ENCODE measurements around the gene CORO2B. TPM values are rescaled to one million over a fixed set of nuclear protein-coding genes. Genes with fewer than 3 reads are reported as not detected.

The CORO2B gene
- total and polyA plus RNA-seq, 2 of the 13 experiments (the other 11 are each of a cell fraction or from before 2014, with no cell fraction given): 0.35 to 0.63 TPM

- no peak for TF ChIP-seq ZBTB40 (IDR thresholded peaks at IDR 0.05)
- no peak for TF ChIP-seq ZBTB40 (CRISPR knock-in tag; IDR thresholded peaks at IDR 0.05)
These were observed 63.7 kb downstream of the CORO2B start (continued) for GRCh38 chr15:68642491-68642845.

GRCh38 chr15:68643216-68643830 lies 64.5 kb downstream of the CORO2B start:
- H3K4me1 ChIP-seq (ENCODE audit: insufficient read depth, low read length): no peaks in the 10 kb centered on the region
- no peaks in the 10 kb centered on the region; a peak in 1 of 5 replicates for H3K27me3 ChIP-seq (ENCODE audit: control insufficient read depth in 1 of 2, insufficient read depth in 2 of 2, low read length in 2 of 2)
- no peak overlapping the region for H2AFZ ChIP-seq (ENCODE audit: low read length)
- intact Hi-C loops (cut with micrococcal nuclease; ENCODE audit: unreplicated experiment) (no loop called here), in situ Hi-C loops (cut with HindIII; ENCODE audit: extremely low pct_ligation_motif_present, low pct_unique_long_range_greater_than_20kb) (no loop called here)
- WGBS (ENCODE audit: low lambda C conversion rate): 43% methylated on average over 5 of the region's 5 CpGs
- H3K9ac ChIP-seq (ENCODE audit: insufficient read depth, low read depth, low read length): no peak overlapping the region
- H3K4me3 ChIP-seq (replicated peaks in 1 of 3; ENCODE audit: insufficient read depth in 1 of 3, low read depth in 2 of 3, low read length in 3 of 3): no peak overlapping the region
- no peak overlapping the region for H3K27ac ChIP-seq (ENCODE audit: extremely low read length, insufficient read depth, low read length)
- H3K36me3 ChIP-seq (replicated peaks in 1 of 2; ENCODE audit: control insufficient read depth in 1 of 2, insufficient read depth in 2 of 2, low read length in 2 of 2): no peaks in the 10 kb centered on the region
- POLR2A ChIA-PET: no interaction called here
- H3K9me3 ChIP-seq (ENCODE audit: low read length): no peaks in the 10 kb centered on the region
- no TSS peak for BruUV-seq (replicated peaks)
- H4K20me1 ChIP-seq (ENCODE audit: insufficient read depth, low read length): no peaks in the 10 kb centered on the region
- H3K4me2 ChIP-seq (ENCODE audit: low read depth, low read length): no peak overlapping the region
- FAIRE-seq (no peak), ATAC-seq (no peak), DNase-seq (ENCODE audit: low spot score) (no peak)
- CTCF ChIA-PET (ENCODE audit: low intra/inter-chr PET ratio, low total read pairs): no interaction called here
- H3K79me2 ChIP-seq (ENCODE audit: insufficient read depth, low read length): no peaks in the 10 kb centered on the region
- TF ChIP-seq HNRNPH1 (optimal IDR thresholded peaks at IDR 0.05; ENCODE audit: low read depth, low read length) (no peak), TFE3 (CRISPR knock-in tag; IDR thresholded peaks at IDR 0.05) (no peak), IRF9 (CRISPR knock-in tag; IDR thresholded peaks at IDR 0.05; ENCODE audit: borderline replicate concordance) (no peak), STAT5B (CRISPR knock-in tag; IDR thresholded peaks at IDR 0.05) (no peak), SPEN (CRISPR knock-in tag; IDR thresholded peaks at IDR 0.05; ENCODE audit: low read depth) (no peak), PRMT3 (CRISPR knock-in tag; IDR thresholded peaks at IDR 0.05; ENCODE audit: borderline replicate concordance, low read depth) (no peak), ZNF629 (CRISPR knock-in tag; conservative IDR thresholded peaks at IDR 0.05) (no peak), ZSCAN12 (CRISPR knock-in tag; IDR thresholded peaks at IDR 0.05) (no peak), MEF2D (CRISPR knock-in tag; IDR thresholded peaks at IDR 0.05) (no peak)

Data from HepG2 (cell line).